HepG2 (cell line): Measurements from ENCODE around the gene RAD51D. TPM values are rescaled to one million over a fixed set of nuclear protein-coding genes. Genes with fewer than 3 reads are reported as not detected.

ENCODE experiments used
- AKNA ChIP-seq: sonication (generic); formaldehyde crosslinking; IDR thresholded peaks from 2 replicates; pipeline ENCODE4 v1.4.0; 2020; ENCODE audit warnings: missing genetic modification reagents, borderline replicate concordance
- CENPT ChIP-seq: sonication (generic); formaldehyde crosslinking; IDR thresholded peaks from 2 replicates; pipeline ENCODE4 v1.8.0; 2022; ENCODE audit warnings: low read depth, mild to moderate bottlenecking, moderate library complexity, missing genetic modification reagents
- CREB3 ChIP-seq: sonication (generic); formaldehyde crosslinking; IDR thresholded peaks from 2 replicates; pipeline ENCODE4 v1.5.0; 2020; ENCODE audit warnings: missing genetic modification reagents
- FOXA3 ChIP-seq: IDR thresholded peaks from 2 replicates; pipeline ENCODE4 v1.6.1; 2016; ENCODE audit warnings: missing genetic modification reagents, missing compliant biosample characterization
- JDP2 ChIP-seq: sonication (generic); formaldehyde crosslinking; IDR thresholded peaks from 2 replicates; pipeline ENCODE4 v1.8.1; 2022; ENCODE audit warnings: missing genetic modification reagents, borderline replicate concordance
- JUND ChIP-seq: sonication (generic); formaldehyde crosslinking; IDR thresholded peaks from 2 replicates; pipeline ENCODE4 v1.8.0; 2022; ENCODE audit warnings: mild to moderate bottlenecking, missing genetic modification reagents
- LRRFIP1 ChIP-seq: sonication (generic); formaldehyde crosslinking; conservative IDR thresholded peaks from 2 replicates; pipeline ENCODE4 v1.4.0; 2020; ENCODE audit warnings: missing genetic modification reagents
- MED1 ChIP-seq: sonication (generic); formaldehyde crosslinking; IDR thresholded peaks from 2 replicates; pipeline ENCODE4 v1.4.0; 2020; ENCODE audit warnings: missing genetic modification reagents
- MXI1 ChIP-seq: IDR thresholded peaks from 3 replicates; pipeline ENCODE4 v1.6.1; 2012; ENCODE audit warnings: low read depth, low read length, inconsistent platforms, borderline replicate concordance
- NFRKB ChIP-seq: fragments of 450-650 bp; IDR thresholded peaks from 2 replicates; pipeline ENCODE4 v1.6.1; 2017
- NONO ChIP-seq, 2 experiments: fragments of 450-650 bp in 1 of 2; sonication (generic) in 1 of 2; formaldehyde crosslinking in 1 of 2; IDR thresholded peaks in 1 of 2; conservative IDR thresholded peaks in 1 of 2; 2 replicates each; pipeline versions ENCODE4 v1.6.1 to v1.8.0; 2017 to 2022; ENCODE audit warnings: mild to moderate bottlenecking in 1 of 2, missing genetic modification reagents in 1 of 2, moderate library complexity in 1 of 2
- POGZ ChIP-seq: sonication (generic); formaldehyde crosslinking; IDR thresholded peaks from 2 replicates; pipeline ENCODE4 v1.4.0; 2020; ENCODE audit warnings: mild to moderate bottlenecking, missing genetic modification reagents
- SCMH1 ChIP-seq: sonication (generic); formaldehyde crosslinking; IDR thresholded peaks from 2 replicates; pipeline ENCODE4 v1.9.0; 2021; ENCODE audit warnings: missing genetic modification reagents, mild to moderate bottlenecking, borderline replicate concordance
- SMAD9 ChIP-seq: sonication (generic); formaldehyde crosslinking; IDR thresholded peaks from 2 replicates; pipeline ENCODE4 v1.5.1; 2020; ENCODE audit warnings: mild to moderate bottlenecking, missing genetic modification reagents
- TGIF2 ChIP-seq: IDR thresholded peaks from 2 replicates; pipeline ENCODE4 v1.6.1; 2016; ENCODE audit warnings: control low read depth, missing compliant biosample characterization
- XRCC5 ChIP-seq: fragments of 200-400 bp; formaldehyde crosslinking; optimal IDR thresholded peaks from 2 replicates; pipeline ENCODE3; 2017; ENCODE audit warnings: mild to moderate bottlenecking, low read length
- ZNF124 ChIP-seq: sonication (generic); formaldehyde crosslinking; IDR thresholded peaks from 2 replicates; pipeline ENCODE4 v1.4.0; 2020; ENCODE audit warnings: missing genetic modification reagents
- ZNF234 ChIP-seq: sonication (generic); formaldehyde crosslinking; conservative IDR thresholded peaks from 2 replicates; pipeline ENCODE4 v1.5.1; 2020; ENCODE audit warnings: mild to moderate bottlenecking, missing genetic modification reagents
- ZNF567 ChIP-seq: sonication (generic); formaldehyde crosslinking; IDR thresholded peaks from 2 replicates; pipeline ENCODE4 v1.8.1; 2023; ENCODE audit warnings: mild to moderate bottlenecking, missing genetic modification reagents, borderline replicate concordance
- ZNF607 ChIP-seq: sonication (generic); formaldehyde crosslinking; IDR thresholded peaks from 2 replicates; pipeline ENCODE4 v1.5.1; 2020; ENCODE audit warnings: missing genetic modification reagents, mild to moderate bottlenecking, borderline replicate concordance
- ZNF775 ChIP-seq: sonication (generic); formaldehyde crosslinking; IDR thresholded peaks from 2 replicates; pipeline ENCODE4 v1.4.0; 2020; ENCODE audit warnings: missing genetic modification reagents, mild to moderate bottlenecking, moderate library complexity, borderline replicate concordance
- ZZZ3 ChIP-seq: sonication (generic); formaldehyde crosslinking; IDR thresholded peaks from 2 replicates; pipeline ENCODE4 v1.4.0; 2020; ENCODE audit warnings: missing genetic modification reagents, mild to moderate bottlenecking, borderline replicate concordance
- polyA plus RNA-seq, 8 experiments: library from polyadenylated mRNA; depleted of rRNA in 3 of 8; stranded (reverse) in 7 of 8; unstranded in 1 of 8; fragments of >200 nt; fragmentation: Illumina TruSeq in 4 of 8; extraction: Trizol in 4 of 8; gene quantifications; 2 replicates each; pipeline versions ENCODE4 v1.2.1 to v1.2.3, GENCODE V29; 2011 to 2016; ENCODE audit warnings: low read depth in 4 of 8, missing spikeins in 1 of 8, mixed read lengths in 1 of 8; ENCODE audit not compliant: insufficient read depth in 1 of 8
- total RNA-seq, 5 experiments: library from RNA; depleted of rRNA; stranded (reverse); fragments of >200 nt; fragmentation: Illumina TruSeq; extraction: Trizol; gene quantifications; 2 replicates each; pipeline ENCODE4 v1.2.3, GENCODE V29; 2016; ENCODE audit warnings: low read depth in 1 of 5

The RAD51D gene
- total and polyA plus RNA-seq, 2 of the 13 experiments (the other 11 are each of a cell fraction or from before 2014, with no cell fraction given): 6.7 to 13.1 TPM

GRCh38 chr17:35079547-35080423, 39.9 kb downstream of the RAD51D start (continued):
- no peak for TF ChIP-seq LRRFIP1 (CRISPR knock-in tag)
- TF ChIP-seq JDP2 (CRISPR knock-in tag): no peak
- no peak for TF ChIP-seq ZNF124 (CRISPR knock-in tag)
- TF ChIP-seq AKNA: no peak
- TF ChIP-seq ZZZ3: no peak
- no peak for TF ChIP-seq CENPT (CRISPR knock-in tag)
- TF ChIP-seq ZNF607 (CRISPR knock-in tag): no peak
- TF ChIP-seq MXI1: peak; percentile 79; the same call in 1 of the 3 replicates
- no peak for TF ChIP-seq POGZ (CRISPR knock-in tag)
- 0 out of 2 replicates have a peak, but pooled peaks have one; percentile 59 for TF ChIP-seq TGIF2 (CRISPR knock-in tag)
- no peak for TF ChIP-seq JUND (CRISPR knock-in tag)
- TF ChIP-seq SMAD9 (CRISPR knock-in tag): no peak
- TF ChIP-seq ZNF567 (CRISPR knock-in tag): no peak
- TF ChIP-seq FOXA3: peak; percentile 89
- TF ChIP-seq XRCC5: no peak
- no peak for TF ChIP-seq SCMH1 (CRISPR knock-in tag)
- TF ChIP-seq MED1 (CRISPR knock-in tag): peak; percentile 83
- TF ChIP-seq CREB3: no peak
- TF ChIP-seq NONO (IDR thresholded peaks at IDR 0.05): no peak
- TF ChIP-seq NONO (CRISPR knock-in tag; conservative IDR thresholded peaks at IDR 0.05): no peak
- no peak for TF ChIP-seq ZNF775
- TF ChIP-seq ZNF234: no peak
- no peak for TF ChIP-seq NFRKB
